ENCODE results near the gene COL5A1. TPM values are rescaled to one million over a fixed set of nuclear protein-coding genes. Genes with fewer than 3 reads are reported as not detected.

The COL5A1 gene
- total RNA-seq, 2 experiments from 2014 or later = 0.23 to 0.24 TPM

DNA sequence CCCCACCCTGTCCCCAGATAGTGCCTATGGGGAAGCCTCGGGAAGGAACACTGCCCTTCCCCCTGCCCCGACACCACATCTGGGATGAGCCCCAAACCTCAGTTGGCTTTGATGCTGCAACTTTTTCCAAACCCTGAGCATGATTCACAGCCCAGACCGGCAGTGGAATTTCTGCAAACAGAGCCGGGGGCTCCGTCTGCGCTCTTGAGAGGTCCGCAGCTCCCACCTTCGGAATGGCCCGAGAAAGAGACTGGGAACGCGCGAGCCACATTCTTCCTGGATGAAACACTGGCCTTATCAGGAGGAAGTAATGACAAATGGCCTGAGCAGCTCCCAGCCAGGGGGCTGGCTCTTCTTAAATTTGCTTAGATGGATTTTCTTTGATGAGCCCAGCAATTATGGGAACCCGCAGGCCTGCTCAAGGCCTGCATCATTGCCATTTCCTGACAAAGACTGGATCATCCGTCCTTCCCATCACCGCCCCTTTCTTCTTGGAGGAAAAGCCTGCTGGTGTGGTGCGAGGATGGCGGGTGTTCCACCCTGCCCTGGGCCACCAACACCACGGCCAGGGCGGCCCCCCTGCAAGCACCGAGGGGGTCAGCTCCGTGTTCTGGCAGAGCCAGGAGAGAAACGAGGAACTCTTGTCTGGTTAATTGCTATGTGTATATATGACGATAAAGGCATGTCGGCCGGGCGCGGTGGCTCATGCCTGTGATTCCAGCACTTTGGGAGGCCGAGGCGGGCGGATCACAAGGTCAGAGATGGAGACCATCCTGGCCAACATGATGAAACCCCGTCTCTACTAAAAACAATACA lies 38.8 kb upstream of the COL5A1 start:
- Mint-ChIP-seq H3K4me3 (no peak overlapping the region), H3K27me3 (peaks cover 5% of the 10 kb centered on the region), H3K9me3 (no peaks in the 10 kb centered on the region), H3K4me1 (no peaks in the 10 kb centered on the region), H3K27ac (no peak overlapping the region), H3K36me3 (no peaks in the 10 kb centered on the region)
- no peak for DNase-seq

DNA sequence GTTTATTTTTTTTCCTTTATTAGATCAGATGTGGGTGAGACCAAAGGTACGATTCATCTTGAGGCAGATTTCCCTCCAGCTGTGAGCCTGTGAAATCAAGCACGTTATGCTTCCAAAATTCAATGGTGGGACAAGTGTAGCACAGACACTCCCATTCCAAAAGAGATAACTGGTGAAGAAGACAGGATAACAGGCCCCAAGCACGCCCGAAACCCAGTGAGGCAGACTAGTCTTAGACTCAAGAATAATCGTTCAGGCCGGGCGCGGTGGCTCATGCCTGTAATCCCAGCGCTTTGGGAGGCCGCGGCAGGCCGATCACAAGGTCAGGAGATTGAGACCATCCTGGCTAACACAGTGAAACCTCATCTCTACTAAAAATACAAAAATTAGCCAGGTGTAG lies 36.8 kb upstream of the COL5A1 start:
- Mint-ChIP-seq H3K9me3 (no peaks in the 10 kb centered on the region), H3K27ac (no peak overlapping the region), H3K4me1 (no peaks in the 10 kb centered on the region), H3K27me3 (peaks cover 17% of the 10 kb centered on the region), H3K4me3 (no peak overlapping the region), H3K36me3 (no peaks in the 10 kb centered on the region)
- no peak for DNase-seq

DNA sequence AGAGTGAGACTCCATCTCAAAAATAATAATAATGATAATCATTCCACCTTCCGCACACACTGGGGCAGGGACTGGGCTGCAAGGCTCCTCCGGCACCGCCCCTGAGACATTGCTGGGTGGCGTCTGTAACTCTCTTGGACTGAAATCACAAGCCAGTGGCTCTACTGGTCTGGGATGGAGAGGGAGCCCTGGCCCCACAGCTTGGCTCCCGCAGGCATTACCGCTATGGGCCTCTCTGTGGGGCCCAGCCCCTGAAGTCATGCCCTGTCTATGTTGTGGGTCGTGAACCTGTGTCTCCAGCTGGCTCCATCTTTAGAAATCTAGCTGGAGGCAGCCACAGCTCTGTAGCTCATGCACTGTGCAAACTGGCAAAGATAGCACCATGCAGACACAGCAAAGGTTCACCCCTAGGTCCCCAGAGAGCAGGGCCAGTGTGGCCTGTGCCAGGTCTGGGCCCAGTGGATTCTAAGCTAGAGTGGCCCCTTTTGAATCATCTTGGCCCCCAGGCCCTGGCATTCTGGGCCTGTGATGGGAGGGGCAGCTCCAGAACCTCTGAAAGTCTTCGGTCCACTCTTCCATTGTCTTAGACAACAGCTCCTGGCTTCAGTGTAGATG lies 36.1 kb upstream of the COL5A1 start:
- Mint-ChIP-seq H3K36me3 (no peaks in the 10 kb centered on the region), H3K4me1 (no peaks in the 10 kb centered on the region), H3K27ac (no peak overlapping the region), H3K4me3 (no peak overlapping the region), H3K9me3 (no peaks in the 10 kb centered on the region), H3K27me3 (peaks cover 19% of the 10 kb centered on the region)
- DNase-seq = no peak

DNA sequence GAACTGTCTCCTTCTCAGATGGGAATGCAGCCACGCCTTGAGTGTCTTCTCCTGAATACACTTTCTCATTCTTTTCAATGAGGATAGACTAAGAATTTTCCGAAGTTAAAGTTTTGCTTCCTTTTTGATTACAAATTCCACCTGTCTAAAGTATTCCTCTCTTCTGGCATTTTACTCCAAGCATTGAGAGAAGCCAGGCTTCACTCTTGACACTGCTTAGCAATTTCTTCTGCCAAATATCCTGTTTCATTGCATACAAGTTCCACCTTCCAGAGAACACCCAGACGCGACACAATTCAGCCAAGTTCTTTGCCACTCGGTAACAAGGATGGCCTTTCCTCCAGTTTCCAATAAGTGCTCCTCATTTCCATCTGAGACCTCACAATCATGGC lies 35.6 kb upstream of the COL5A1 start:
- no peak overlapping the region for H3K27ac Mint-ChIP-seq
- H3K4me1 Mint-ChIP-seq = no peaks in the 10 kb centered on the region
- no peaks in the 10 kb centered on the region for H3K9me3 Mint-ChIP-seq
- H3K27me3 Mint-ChIP-seq = peaks cover 23% of the 10 kb centered on the region
- no peak overlapping the region for H3K4me3 Mint-ChIP-seq
- no peaks in the 10 kb centered on the region for H3K36me3 Mint-ChIP-seq
- DNase-seq = no peak

DNA sequence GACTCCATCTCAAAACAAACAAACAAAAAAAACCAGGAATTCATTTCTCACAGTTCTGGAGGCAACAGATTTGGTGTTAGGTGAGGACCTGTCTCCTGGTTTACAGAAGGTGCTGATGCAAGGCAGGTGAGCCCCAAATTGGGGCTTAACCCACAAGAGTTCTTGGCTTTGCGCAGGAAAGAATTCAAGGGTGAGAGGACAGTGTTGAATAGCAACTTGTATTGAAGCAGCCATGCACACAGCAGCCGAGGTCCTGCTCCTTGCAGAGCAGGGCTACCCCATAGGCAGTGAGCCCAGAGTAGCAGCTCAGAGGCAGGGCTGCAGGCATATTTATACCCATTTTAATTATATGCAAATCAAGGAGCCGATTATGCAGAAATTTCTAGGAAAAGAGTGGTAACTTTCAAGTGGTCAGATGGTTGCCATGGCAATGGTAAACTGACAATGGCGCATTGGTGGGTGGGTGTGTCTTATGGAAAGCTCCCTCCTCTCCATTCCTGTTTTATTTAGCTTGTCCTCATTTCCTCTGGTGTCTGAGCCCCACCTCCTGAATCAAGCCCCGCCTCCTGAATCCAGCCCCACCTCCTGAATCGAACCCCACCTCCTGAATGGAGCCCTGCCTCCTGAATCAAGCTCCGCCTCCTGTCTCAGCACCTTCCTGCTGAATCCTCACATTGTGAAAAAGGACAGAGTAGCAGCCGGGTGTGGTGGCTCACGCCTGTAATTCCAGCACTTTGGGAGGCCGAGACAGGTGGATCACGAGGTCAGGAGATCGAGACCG lies 34.5 kb upstream of the COL5A1 start:
- DNase-seq = no peak
- H3K36me3 Mint-ChIP-seq = no peaks in the 10 kb centered on the region
- no peak overlapping the region for H3K27ac Mint-ChIP-seq
- H3K27me3 Mint-ChIP-seq = peaks cover 18% of the 10 kb centered on the region
- no peak overlapping the region for H3K4me3 Mint-ChIP-seq
- no peaks in the 10 kb centered on the region for H3K4me1 Mint-ChIP-seq
- peaks cover 4% of the 10 kb centered on the region for H3K9me3 Mint-ChIP-seq

DNA sequence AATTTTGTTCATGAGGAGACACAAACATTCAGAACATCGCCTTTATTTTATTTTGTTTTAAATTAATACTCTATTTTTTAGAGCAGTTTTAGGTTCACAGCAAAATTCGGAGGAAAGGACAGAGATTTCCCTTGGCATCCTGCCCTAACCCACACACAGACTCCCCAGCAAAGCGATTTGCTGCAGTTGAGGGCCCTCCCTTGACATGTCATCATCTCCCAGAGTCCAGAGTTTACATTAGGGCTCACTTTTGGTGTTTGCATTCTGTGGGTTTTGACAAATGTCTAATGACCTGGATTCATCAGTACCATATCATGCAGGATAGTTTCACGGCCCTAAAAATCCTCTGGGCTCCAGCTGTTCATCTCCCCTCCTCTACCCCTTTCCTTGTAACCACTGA lies 33.6 kb upstream of the COL5A1 start:
- H3K27ac Mint-ChIP-seq = no peak overlapping the region
- no peak for DNase-seq

DNA sequence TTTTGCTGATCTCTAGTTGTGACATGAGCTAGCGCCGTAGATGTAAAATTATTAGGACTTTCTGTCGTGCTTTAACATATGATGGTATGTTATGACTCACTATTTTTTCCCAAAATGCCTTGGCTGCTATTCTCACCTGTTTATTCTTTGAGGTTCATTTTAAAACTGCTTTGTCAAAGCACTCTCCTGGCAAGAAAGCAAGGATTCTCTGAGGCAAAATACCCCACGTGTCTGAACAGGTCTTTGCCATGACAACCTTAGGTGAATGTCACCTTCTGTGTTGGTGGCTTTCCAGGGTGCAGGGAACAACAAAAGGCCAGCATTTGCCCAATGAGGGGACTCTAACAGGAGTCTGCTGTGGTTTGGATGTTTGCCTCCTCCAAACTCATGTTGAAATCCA lies 30.6 kb upstream of the COL5A1 start:
- Mint-ChIP-seq H3K27me3 (peaks cover 18% of the 10 kb centered on the region), H3K4me1 (no peaks in the 10 kb centered on the region), H3K4me3 (no peak overlapping the region), H3K36me3 (peaks cover 4% of the 10 kb centered on the region), H3K27ac (no peak overlapping the region), H3K9me3 (peaks cover 14% of the 10 kb centered on the region)
- DNase-seq = no peak

More for the DNA sequence above, 33.6 kb upstream of the COL5A1 start:
- H3K36me3 Mint-ChIP-seq = peaks cover 4% of the 10 kb centered on the region
- peaks cover 18% of the 10 kb centered on the region for H3K27me3 Mint-ChIP-seq
- no peaks in the 10 kb centered on the region for H3K4me1 Mint-ChIP-seq
- H3K4me3 Mint-ChIP-seq = no peak overlapping the region
- H3K9me3 Mint-ChIP-seq = peaks cover 9% of the 10 kb centered on the region

DNA sequence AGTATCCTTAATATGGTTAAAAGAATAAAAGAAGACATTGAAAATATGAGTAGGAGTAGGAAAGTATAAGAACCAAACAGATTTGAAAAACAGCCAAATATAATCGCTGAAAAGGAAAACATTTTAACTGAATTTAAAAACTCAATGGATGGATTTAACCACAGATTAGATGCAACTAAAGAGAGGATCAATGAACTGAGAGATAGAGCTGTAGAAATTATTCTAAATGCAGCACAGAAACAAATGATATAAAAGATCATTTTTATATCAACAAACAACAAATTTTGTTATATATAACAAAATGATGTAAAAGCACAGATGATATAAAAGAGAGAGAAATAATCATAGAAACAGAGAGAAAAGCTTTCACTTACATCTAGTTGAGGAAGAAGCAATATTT lies 29.3 kb upstream of the COL5A1 start:
- peaks cover 18% of the 10 kb centered on the region for H3K27me3 Mint-ChIP-seq
- peaks cover 4% of the 10 kb centered on the region for H3K36me3 Mint-ChIP-seq
- no peak for DNase-seq
- peaks cover 14% of the 10 kb centered on the region for H3K9me3 Mint-ChIP-seq
- no peaks in the 10 kb centered on the region for H3K4me1 Mint-ChIP-seq
- H3K4me3 Mint-ChIP-seq = no peak overlapping the region
- no peak overlapping the region for H3K27ac Mint-ChIP-seq

DNA sequence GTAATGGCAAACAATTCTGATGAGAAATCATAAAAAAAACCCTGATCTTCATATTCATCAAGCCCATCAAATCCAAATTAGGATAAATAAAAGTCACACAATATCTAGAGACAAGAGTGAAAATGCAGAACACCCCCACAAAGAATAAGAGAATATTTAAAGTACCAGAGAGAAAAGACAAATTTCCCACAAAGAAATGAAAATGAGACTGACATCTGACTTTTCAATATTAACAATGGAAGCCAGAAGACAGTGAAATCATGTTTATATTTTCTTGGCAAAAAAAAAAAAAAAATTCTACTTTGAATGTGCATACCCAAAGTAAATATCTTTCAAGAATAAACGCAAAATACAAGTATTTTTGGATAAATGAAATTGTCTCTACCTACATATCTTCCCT lies 28.9 kb upstream of the COL5A1 start:
- peaks cover 14% of the 10 kb centered on the region for H3K9me3 Mint-ChIP-seq
- peaks cover 18% of the 10 kb centered on the region for H3K27me3 Mint-ChIP-seq
- H3K4me3 Mint-ChIP-seq = no peak overlapping the region
- H3K36me3 Mint-ChIP-seq = peaks cover 4% of the 10 kb centered on the region
- H3K4me1 Mint-ChIP-seq = no peaks in the 10 kb centered on the region
- no peak for DNase-seq
- H3K27ac Mint-ChIP-seq = no peak overlapping the region

DNA sequence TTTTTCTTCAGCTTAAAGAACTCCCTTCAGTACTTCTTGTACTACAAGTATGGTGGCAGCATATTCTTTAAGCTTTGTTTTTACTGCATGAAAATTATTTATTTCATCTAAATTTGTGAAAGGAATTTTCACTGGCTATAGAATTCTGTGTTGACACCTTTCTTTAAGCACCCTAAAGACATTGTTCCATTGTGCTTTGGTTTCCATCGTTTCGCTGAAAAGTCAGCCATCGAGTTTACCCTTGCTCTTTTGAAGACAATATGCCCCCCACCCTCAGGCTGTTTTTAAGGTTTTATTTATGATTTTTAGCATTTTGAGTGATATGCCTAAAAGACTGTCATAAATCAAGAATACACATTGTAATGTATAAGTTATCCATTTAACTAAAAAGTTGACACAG lies 27.3 kb upstream of the COL5A1 start:
- Mint-ChIP-seq H3K27me3 (peaks cover 15% of the 10 kb centered on the region), H3K9me3 (peaks cover 14% of the 10 kb centered on the region), H3K27ac (no peak overlapping the region)

DNA sequence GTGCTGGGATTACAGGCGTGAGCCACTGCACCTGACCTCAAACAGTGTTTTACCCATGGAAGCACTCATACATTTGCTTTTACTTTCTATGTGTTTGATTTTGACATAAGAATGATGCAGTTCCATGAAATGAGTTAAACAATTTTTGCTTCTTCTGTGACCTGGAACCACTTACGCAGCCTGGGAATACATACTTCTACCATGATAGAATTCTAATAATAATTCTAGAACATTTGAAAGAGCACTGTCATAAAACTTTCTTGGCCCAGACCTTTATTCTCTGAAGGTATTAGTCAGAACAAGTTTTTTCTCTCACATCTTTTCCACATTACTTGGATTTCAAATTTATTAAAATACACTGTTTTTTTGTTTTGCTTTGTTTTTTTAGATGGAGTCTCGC lies 25.3 kb upstream of the COL5A1 start:
- Mint-ChIP-seq H3K36me3 (peaks cover 4% of the 10 kb centered on the region), H3K27ac (no peak overlapping the region), H3K27me3 (peaks cover 3% of the 10 kb centered on the region), H3K4me1 (no peaks in the 10 kb centered on the region), H3K4me3 (no peak overlapping the region), H3K9me3 (peaks cover 14% of the 10 kb centered on the region)
- no peak for DNase-seq

More for the DNA sequence above, 27.3 kb upstream of the COL5A1 start:
- no peak for DNase-seq
- Mint-ChIP-seq H3K4me3 (no peak overlapping the region), H3K36me3 (peaks cover 4% of the 10 kb centered on the region), H3K4me1 (no peaks in the 10 kb centered on the region)

DNA sequence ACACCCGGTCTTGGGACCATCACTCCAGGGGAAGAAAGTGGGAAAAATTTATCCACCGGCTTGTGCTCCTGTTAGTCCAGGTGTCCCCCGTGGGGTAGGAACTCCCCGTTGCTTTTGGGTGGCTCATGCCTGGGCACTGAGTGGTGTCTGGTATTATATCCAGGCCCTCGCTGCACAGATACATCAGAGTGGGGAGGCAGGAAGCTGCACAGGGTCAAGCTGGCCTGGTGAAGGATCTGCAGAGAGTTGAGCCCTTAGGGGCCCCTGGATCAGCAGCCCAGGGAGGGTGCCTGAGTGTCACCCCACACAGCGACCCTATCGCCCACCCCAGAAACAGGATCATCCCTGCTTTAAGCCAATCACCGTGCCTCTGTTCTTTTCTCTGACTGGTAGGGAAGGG lies 24.4 kb upstream of the COL5A1 start:
- Mint-ChIP-seq H3K4me3 (no peak overlapping the region), H3K27me3 (peaks cover 3% of the 10 kb centered on the region), H3K4me1 (no peaks in the 10 kb centered on the region), H3K27ac (no peak overlapping the region), H3K36me3 (peaks cover 3% of the 10 kb centered on the region), H3K9me3 (peaks cover 9% of the 10 kb centered on the region)
- DNase-seq = no peak

DNA sequence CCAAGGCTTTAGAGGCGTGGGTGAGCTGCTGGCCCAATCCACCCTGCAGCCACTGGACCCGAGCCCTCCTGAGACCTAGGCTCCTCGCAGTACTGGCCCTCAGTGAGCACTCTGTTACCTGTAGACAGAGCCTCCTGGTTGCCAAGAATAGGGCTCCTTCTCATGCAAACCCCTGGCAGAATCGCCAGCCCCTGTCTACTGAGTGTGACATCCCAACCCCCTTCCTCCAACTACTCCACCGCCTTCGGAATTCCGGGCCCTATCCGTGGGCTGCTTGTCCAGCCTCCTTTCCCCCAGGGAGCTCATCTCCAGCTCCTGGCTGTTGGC lies 23.8 kb upstream of the COL5A1 start:
- H3K4me1 Mint-ChIP-seq = no peaks in the 10 kb centered on the region
- H3K36me3 Mint-ChIP-seq = no peaks in the 10 kb centered on the region
- no peak for DNase-seq
- peaks cover 6% of the 10 kb centered on the region for H3K9me3 Mint-ChIP-seq
- peaks cover 5% of the 10 kb centered on the region for H3K27me3 Mint-ChIP-seq
- no peak overlapping the region for H3K27ac Mint-ChIP-seq
- no peak overlapping the region for H3K4me3 Mint-ChIP-seq

DNA sequence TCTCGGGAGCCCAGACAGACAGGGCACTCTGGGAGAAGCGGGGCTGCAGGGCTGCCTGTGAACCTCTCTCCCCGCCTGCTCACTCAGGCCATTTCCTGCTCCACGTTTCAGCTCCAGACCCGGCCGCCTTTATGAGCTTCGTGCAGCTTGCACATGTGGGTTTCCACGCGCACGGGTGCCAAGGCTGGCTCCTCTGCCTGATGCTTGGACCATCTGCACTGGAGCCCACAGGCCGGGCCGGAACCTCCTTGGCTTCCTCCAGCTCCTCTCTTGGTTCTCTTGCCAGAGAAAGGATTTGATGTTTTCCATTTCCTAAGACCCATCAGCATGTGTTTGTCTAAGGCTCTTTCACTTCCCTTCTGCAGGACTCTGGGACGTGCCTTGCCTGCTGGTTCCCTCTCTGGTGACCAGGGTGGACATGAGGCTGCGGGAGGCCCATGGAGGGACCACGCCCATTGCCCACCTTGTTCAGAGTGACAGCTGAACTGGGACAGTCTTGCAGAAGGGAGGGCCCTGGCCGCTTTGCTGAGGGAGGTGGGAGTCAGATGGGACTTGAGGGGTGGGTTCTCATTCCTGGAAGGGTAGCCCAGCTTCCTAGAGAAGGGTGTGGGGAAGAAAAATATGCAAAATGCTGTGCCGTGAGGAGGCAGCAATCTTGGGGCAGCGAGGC lies 23.3 kb upstream of the COL5A1 start:
- Mint-ChIP-seq H3K27me3 (peaks cover 6% of the 10 kb centered on the region), H3K4me1 (no peaks in the 10 kb centered on the region), H3K27ac (no peak overlapping the region), H3K36me3 (no peaks in the 10 kb centered on the region), H3K4me3 (no peak overlapping the region), H3K9me3 (peaks cover 4% of the 10 kb centered on the region)
- DNase-seq = no peak

DNA sequence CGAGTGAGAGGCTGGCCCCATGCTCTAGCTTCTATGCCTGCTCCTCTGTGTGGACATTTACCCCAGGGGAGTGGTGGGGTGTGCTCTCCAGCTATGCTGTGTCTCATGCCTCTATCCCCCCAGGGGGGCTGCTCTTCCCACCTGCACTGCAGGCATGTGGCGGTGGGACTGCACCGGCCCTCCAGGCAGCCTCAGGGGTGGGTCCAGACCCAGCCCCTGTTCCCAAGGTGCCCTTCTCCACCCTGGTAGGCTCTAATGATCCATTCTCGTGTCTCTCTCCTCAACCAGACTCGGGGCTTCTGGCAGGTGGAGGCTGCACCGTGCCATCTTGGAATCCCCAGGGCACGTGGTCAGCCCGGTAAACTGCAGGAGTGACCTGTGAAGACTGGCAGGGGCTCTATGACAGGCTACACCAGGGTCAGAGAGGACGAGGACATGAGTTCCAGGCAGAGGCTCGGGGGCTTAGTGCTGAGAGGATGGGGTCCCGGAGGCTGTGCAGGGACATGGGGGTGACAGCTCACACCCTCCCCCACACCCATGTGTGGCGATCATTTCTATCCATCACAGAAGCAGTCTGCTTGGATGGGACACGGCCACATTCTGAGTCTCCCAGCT lies 22.7 kb upstream of the COL5A1 start:
- Mint-ChIP-seq H3K4me3 (no peak overlapping the region), H3K36me3 (no peaks in the 10 kb centered on the region), H3K4me1 (no peaks in the 10 kb centered on the region), H3K27ac (no peak overlapping the region), H3K9me3 (peaks cover 2% of the 10 kb centered on the region), H3K27me3 (peaks cover 6% of the 10 kb centered on the region)
- DNase-seq = no peak
